COR-L47 (cell line): Measurements from ENCODE around the gene MAP3K3.
"Not testable (repeated sequence)": the region's sequence is repeated elsewhere in the genome, so short reads cannot be mapped to it uniquely, and the experiment has no call there.

Experiments
- DNase-seq: peaks from one replicate; lab custom pipeline; 2025; lab: John Stamatoyannopoulos, UW

MAP3K3 gene

GRCh38 chr17:63706336-63707082, 84.3 kb downstream of the MAP3K3 start:
- DNase-seq, result no peak

GRCh38 chr17:63707151-63707550, 84.9 kb downstream of the MAP3K3 start:
- no peak for DNase-seq

GRCh38 chr17:63709110-63709509, 86.9 kb downstream of the MAP3K3 start:
- no peak for DNase-seq

GRCh38 chr17:63714550-63715277, 92.5 kb downstream of the MAP3K3 start:
- no peak for DNase-seq

GRCh38 chr17:63716426-63716825, 94.2 kb downstream of the MAP3K3 start:
- no peak for DNase-seq

- no peak for DNase-seq
Observed at GRCh38 chr17:63718988-63719387, 96.8 kb downstream of the MAP3K3 start.

GRCh38 chr17:63720194-63720593, 98.0 kb downstream of the MAP3K3 start:
- not testable (repeated sequence) for DNase-seq

- DNase-seq, result no peak
Observed at GRCh38 chr17:63722403-63722802, 100.2 kb downstream of the MAP3K3 start.

GRCh38 chr17:63735691-63736090, 113.5 kb downstream of the MAP3K3 start:
- no peak for DNase-seq

- DNase-seq, result no peak
Observed at GRCh38 chr17:63740464-63741142, 118.4 kb downstream of the MAP3K3 start.

GRCh38 chr17:63741143-63741407, 118.9 kb downstream of the MAP3K3 start:
- DNase-seq, result no peak

GRCh38 chr17:63741408-63742173, 119.4 kb downstream of the MAP3K3 start, which contains the start of gene STRADA:
Gene STRADA, minus strand, starts transcription at chr17:63741799. Its CDS starts 13,430 bp downstream, at chr17:63728369.
- peak; percentile 99 for DNase-seq
